ENCODE measurements around the gene SPAG16.
"Not testable (repeated sequence)": the region's sequence is repeated elsewhere in the genome, so short reads cannot be mapped to it uniquely, and the experiment has no call there.

Gene SPAG16

GRCh38 chr2:213678437-213679218 lies 394.4 kb downstream of the SPAG16 start:
- FAIRE-seq (no peak), DNase-seq (ENCODE audit: extremely low spot score, insufficient read length, low read depth) (no peak)

- no peak for DNase-seq (ENCODE audit: extremely low spot score, insufficient read length, low read depth)
- no peak for FAIRE-seq
Measured at GRCh38 chr2:213679894-213680293, 395.6 kb downstream of the SPAG16 start.

GRCh38 chr2:213682276-213682675 lies 398.0 kb downstream of the SPAG16 start:
- no peak for FAIRE-seq

GRCh38 chr2:213688133-213688532 lies 403.9 kb downstream of the SPAG16 start:
- no peak for FAIRE-seq
- no peak for DNase-seq (ENCODE audit: extremely low spot score, insufficient read length, low read depth)

More at GRCh38 chr2:213682276-213682675, 398.0 kb downstream of the SPAG16 start:
- no peak for DNase-seq (ENCODE audit: extremely low spot score, insufficient read length, low read depth)

- FAIRE-seq; DNase-seq (ENCODE audit: extremely low spot score, insufficient read length, low read depth): not testable (repeated sequence)
Measured at GRCh38 chr2:213688825-213689224, 404.6 kb downstream of the SPAG16 start.

- FAIRE-seq (no peak), DNase-seq (ENCODE audit: extremely low spot score, insufficient read length, low read depth) (no peak)
Measured at GRCh38 chr2:213689585-213689984, 405.3 kb downstream of the SPAG16 start.

- no peak for FAIRE-seq
- DNase-seq (ENCODE audit: extremely low spot score, insufficient read length, low read depth) = no peak
Measured at GRCh38 chr2:213691351-213691750, 407.1 kb downstream of the SPAG16 start.

GRCh38 chr2:213696442-213696841 lies 412.2 kb downstream of the SPAG16 start:
- FAIRE-seq (no peak), DNase-seq (ENCODE audit: extremely low spot score, insufficient read length, low read depth) (no peak)

- not testable (repeated sequence) for DNase-seq (ENCODE audit: extremely low spot score, insufficient read length, low read depth); FAIRE-seq
Measured at GRCh38 chr2:213701365-213701764, 417.1 kb downstream of the SPAG16 start.

GRCh38 chr2:213703406-213704098 lies 419.3 kb downstream of the SPAG16 start:
- FAIRE-seq = no peak
- DNase-seq (ENCODE audit: extremely low spot score, insufficient read length, low read depth) = no peak

GRCh38 chr2:213710164-213710563 lies 425.9 kb downstream of the SPAG16 start:
- DNase-seq (ENCODE audit: extremely low spot score, insufficient read length, low read depth) (no peak), FAIRE-seq (no peak)

GRCh38 chr2:213718411-213718810 lies 434.1 kb downstream of the SPAG16 start:
- not testable (repeated sequence) for DNase-seq (ENCODE audit: extremely low spot score, insufficient read length, low read depth)

GRCh38 chr2:213722565-213722964 lies 438.3 kb downstream of the SPAG16 start:
- no peak for FAIRE-seq
- DNase-seq (ENCODE audit: extremely low spot score, insufficient read length, low read depth) = no peak

More at GRCh38 chr2:213718411-213718810, 434.1 kb downstream of the SPAG16 start:
- not testable (repeated sequence) for FAIRE-seq

- DNase-seq (ENCODE audit: extremely low spot score, insufficient read length, low read depth) (no peak), FAIRE-seq (no peak)
Measured at GRCh38 chr2:213723041-213723560, 438.8 kb downstream of the SPAG16 start.

- DNase-seq (ENCODE audit: extremely low spot score, insufficient read length, low read depth) (no peak), FAIRE-seq (no peak)
Measured at GRCh38 chr2:213723707-213724106, 439.4 kb downstream of the SPAG16 start.

GRCh38 chr2:213726101-213726500 lies 441.8 kb downstream of the SPAG16 start:
- no peak for DNase-seq (ENCODE audit: extremely low spot score, insufficient read length, low read depth)

GRCh38 chr2:213733893-213734292 lies 449.6 kb downstream of the SPAG16 start:
- FAIRE-seq (peak; percentile 79), DNase-seq (ENCODE audit: extremely low spot score, insufficient read length, low read depth) (no peak)

More at GRCh38 chr2:213726101-213726500, 441.8 kb downstream of the SPAG16 start:
- no peak for FAIRE-seq

GRCh38 chr2:213740453-213740852 lies 456.2 kb downstream of the SPAG16 start:
- FAIRE-seq (peak; percentile 59), DNase-seq (ENCODE audit: extremely low spot score, insufficient read length, low read depth) (no peak)

- FAIRE-seq (peak; percentile 76), DNase-seq (ENCODE audit: extremely low spot score, insufficient read length, low read depth) (no peak)
Measured at GRCh38 chr2:213751446-213751845, 467.2 kb downstream of the SPAG16 start.

GRCh38 chr2:213752575-213752974 lies 468.3 kb downstream of the SPAG16 start:
- FAIRE-seq (no peak), DNase-seq (ENCODE audit: extremely low spot score, insufficient read length, low read depth) (no peak)

- no peak for FAIRE-seq
- DNase-seq (ENCODE audit: extremely low spot score, insufficient read length, low read depth) = no peak
Measured at GRCh38 chr2:213757525-213757924, 473.3 kb downstream of the SPAG16 start.

Measured in GM18507 (cell line).